NB4 (cell line): Measurements from ENCODE around the gene ZFP36.
A peak's percentile ranks its signal among the peaks of the same experiment; 100 is the strongest.

Experiments
- CTCF ChIP-seq: IDR thresholded peaks from one replicate; pipeline ENCODE4 v1.5.1; 2012; ENCODE audit warnings: low read depth, low read length
- MYC ChIP-seq: IDR thresholded peaks from 2 replicates; pipeline ENCODE4 v1.6.1; 2011; ENCODE audit warnings: low read depth, low read length
- POLR2A ChIP-seq: IDR thresholded peaks from 2 replicates; pipeline ENCODE4 v1.6.1; 2011; ENCODE audit warnings: mild to moderate bottlenecking; ENCODE audit not compliant: insufficient read length; ENCODE audit errors: extremely low read depth
- TF ChIP-seq, protein P1 (sequence below): IDR thresholded peaks from 2 replicates; pipeline ENCODE4 v1.6.1; 2011; ENCODE audit warnings: low read depth, low read length

- peak; percentile 49 for TF ChIP-seq CTCF
- TF ChIP-seq, protein P1, sequence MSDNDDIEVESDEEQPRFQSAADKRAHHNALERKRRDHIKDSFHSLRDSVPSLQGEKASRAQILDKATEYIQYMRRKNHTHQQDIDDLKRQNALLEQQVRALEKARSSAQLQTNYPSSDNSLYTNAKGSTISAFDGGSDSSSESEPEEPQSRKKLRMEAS = peak; percentile 89
- peak; percentile 35 for TF ChIP-seq POLR2A
- 0 out of 2 replicates have a peak, but pooled peaks have one; percentile 45 for TF ChIP-seq MYC
Measured at GRCh38 chr19:39412100-39412866, 5.6 kb downstream of the ZFP36 start, which contains the start of gene PLEKHG2.
